ENCODE measurements around the gene MBD4.

DNA sequence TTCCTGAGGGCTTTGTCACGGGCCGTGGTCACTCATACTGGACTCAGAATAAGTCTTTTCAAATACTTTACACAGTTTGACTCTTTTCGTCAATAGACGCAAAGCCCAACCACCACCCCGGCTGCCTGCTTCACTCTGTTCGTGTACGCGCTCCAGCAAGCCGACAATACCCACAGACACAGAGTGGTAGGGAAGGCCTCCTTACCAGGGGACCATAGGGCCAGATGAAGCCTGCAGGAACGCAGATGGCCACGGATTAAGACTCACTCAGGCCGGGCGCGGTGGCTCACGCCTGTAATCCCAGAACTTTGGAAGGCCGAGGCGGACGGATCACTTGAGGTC is 41.0 kb downstream of the MBD4 start:
- TF ChIP-seq CTCF (IDR thresholded peaks at IDR 0.05) = no peak
- no peak for TF ChIP-seq POLR2A (IDR thresholded peaks at IDR 0.05)

All from thyroid gland (tissue), 4 donors.